ENCODE measurements around the gene USP36.

DNA sequence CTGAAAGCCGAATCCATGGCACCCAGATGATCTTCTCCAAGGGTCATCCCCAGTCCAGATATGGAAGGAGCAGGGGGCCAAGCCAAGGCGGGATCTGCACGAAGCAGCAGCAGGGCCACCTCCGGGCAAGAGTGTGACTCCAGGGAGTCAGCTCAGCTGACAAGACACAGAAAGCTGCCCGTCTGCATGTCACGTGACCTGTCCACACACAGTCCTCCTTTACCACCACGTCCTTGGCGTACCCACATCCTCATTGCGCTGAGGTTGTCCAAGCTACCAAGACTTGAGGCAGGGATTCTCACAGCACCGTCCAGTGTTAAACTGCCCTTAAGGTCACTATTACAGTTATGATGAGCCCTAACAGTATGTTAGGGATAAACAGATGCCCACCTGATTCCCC lies 47.2 kb downstream of the USP36 start:
- no peak for TF ChIP-seq GATA2 (IDR thresholded peaks at IDR 0.05; ENCODE audit: low read depth, low read length)
- TF ChIP-seq GATA3 (IDR thresholded peaks at IDR 0.05; ENCODE audit: low read depth, low read length), result no peak

Data from SH-SY5Y (cell line).